NCI-H128 (cell line): ENCODE measurements around the gene CDH26.

Experiments
- DNase-seq: peaks from one replicate; lab custom pipeline; 2025; ENCODE audit not compliant: unreplicated experiment; lab: John Stamatoyannopoulos, UW

The CDH26 gene

GRCh38 chr20:59958123-59958522 lies at the start of gene CDH26:
TSS of gene CDH26 (plus strand) at chr20:59958423. CDS start at chr20:59958727, 304 bp downstream.
- no peak for DNase-seq

- no peak for DNase-seq
Measured at GRCh38 chr20:59908855-59909254, 49.4 kb upstream of the CDH26 start.

GRCh38 chr20:59911041-59911440 lies 47.2 kb upstream of the CDH26 start:
- no peak for DNase-seq

GRCh38 chr20:59912609-59913008 lies 45.6 kb upstream of the CDH26 start:
- no peak for DNase-seq

DNA sequence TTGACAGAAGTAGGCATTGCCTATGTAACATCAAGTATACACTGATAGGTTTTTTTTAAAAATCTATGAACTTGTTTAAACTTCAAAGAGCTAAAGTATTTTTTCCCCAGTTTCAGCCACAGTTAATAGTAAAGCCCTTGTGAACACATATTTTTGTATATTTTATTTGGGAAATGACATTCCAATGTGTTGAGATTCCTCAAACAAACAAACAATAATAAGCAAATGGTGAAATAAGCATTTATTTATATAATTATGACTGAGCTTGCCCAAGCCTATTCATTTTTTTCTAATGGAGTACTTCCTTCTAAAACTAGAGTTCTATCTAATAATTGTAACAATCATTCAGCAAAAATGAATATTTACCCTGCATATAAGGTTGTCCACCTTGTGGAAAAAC lies 37.3 kb upstream of the CDH26 start:
- DNase-seq, result no peak

GRCh38 chr20:59923514-59923913 lies 34.7 kb upstream of the CDH26 start:
- no peak for DNase-seq

- DNase-seq, result no peak
Measured at GRCh38 chr20:59925359-59925758, 32.9 kb upstream of the CDH26 start.

DNA sequence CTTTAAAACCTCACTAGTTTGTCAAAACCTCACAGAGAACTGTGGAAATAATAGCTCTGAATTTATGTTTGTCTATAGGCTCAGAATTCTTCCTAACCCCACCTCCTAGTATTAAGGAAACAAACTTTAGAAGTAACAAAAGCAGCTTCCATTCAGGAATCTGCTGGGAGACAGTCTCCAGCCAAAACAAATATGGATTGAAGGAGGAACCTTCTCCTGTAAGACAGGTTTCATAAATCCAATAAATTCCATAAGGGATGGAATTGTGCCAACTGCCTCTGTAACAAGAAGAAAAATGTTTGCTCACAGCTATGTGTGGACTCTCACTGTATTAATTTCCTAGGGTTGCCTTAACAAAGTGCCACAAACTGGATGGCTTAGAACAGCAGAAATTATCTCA lies 32.3 kb upstream of the CDH26 start:
- DNase-seq, result no peak

GRCh38 chr20:59931511-59932312 lies 26.5 kb upstream of the CDH26 start:
- DNase-seq, result no peak

DNA sequence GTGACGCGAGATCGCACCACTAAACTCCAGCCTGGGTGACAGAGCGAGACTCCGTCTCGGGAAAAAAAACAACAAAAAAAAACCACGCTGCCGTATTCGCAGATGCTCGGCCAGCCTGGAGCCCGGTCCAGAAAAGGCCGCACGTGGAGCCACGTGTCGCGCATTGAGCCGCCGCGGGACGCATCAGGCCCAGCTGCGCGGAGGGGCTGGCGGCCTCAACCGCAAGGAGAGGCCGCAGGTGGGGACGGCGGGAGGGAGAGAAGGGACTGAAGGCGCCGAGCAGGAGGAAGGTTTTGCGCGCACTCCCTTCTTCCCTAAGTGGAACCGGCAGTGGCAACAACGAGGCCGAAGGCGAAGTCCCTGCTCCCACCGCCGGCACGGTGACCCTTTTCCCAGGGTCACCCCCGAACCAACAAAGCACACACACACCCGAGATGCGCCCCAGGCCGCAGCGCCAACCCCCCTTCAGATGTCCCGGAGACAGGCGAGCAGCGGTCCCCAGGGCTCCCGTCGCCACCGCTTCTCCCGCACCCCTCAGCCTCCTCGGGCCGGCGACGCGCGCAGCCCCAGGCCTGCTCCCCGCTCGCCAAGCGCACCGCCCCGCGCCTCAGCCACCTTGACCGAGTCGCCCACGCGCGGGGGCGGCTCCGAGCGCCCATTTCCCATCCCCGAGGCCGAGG lies 25.5 kb upstream of the CDH26 start:
- no peak for DNase-seq

DNA sequence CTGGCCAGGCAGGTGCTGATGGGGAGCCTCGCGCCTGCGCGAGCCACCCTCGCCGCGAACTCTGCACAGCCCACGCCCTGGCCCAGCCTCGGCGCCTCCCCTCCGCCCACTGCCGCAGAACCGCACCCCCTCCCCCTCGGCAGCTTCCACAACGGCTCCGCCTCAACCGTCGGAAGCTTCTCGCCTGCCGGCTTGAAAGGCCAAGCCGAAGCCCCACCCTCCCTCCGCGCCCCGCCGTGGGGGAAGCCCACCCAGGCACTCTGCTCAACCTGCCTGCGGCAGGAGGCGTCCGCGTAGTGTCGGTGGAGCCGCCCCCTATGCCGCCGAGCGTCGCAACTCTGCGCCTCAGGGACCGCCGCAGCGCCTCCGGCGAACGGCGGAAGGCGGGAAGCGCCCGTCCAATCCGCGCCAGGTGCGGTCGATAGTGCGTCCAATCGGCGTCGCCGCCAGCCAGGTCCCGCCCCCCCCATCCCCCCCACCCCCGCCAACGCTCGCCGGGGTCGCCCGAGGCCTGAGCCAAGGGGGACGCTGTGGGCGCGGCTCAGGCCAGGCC lies 24.9 kb upstream of the CDH26 start, which contains the start of gene SYCP2:
TSS of gene SYCP2 (minus strand) at position 342 of the 553 bp plus-strand sequence. CDS start 11,224 bp downstream, outside the sequence.
- DNase-seq, result no peak

- no peak for DNase-seq
Measured at GRCh38 chr20:59933849-59934585, 24.2 kb upstream of the CDH26 start.

GRCh38 chr20:59935457-59936185 lies 22.6 kb upstream of the CDH26 start:
- DNase-seq, result no peak

GRCh38 chr20:59936409-59936808 lies 21.8 kb upstream of the CDH26 start:
- no peak for DNase-seq

- DNase-seq, result no peak
Measured at GRCh38 chr20:59937150-59937549, 21.1 kb upstream of the CDH26 start.

DNA sequence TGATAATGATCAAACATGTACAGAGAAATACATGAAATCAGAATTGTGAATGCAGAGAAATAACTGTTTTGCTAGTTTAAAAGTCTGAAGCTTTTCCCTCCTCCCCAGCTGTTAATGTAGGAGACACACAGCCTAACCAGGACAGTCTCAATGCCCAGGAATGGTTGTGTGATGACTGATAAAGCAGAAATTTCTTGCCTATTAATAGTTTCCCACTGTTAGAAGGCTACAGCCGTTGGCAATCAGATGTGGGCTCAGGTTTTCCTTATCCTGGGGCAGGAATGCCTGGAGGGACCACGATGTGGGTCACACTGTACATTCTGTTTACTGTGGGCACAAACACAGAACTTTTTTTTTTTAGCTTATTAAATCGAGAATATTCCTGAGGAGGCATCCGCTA lies 20.0 kb upstream of the CDH26 start:
- DNase-seq, result no peak

GRCh38 chr20:59938696-59939051 lies 19.5 kb upstream of the CDH26 start:
- no peak for DNase-seq

GRCh38 chr20:59939052-59939878 lies 19.0 kb upstream of the CDH26 start:
- DNase-seq, result no peak

- no peak for DNase-seq
Measured at GRCh38 chr20:59939879-59940128, 18.4 kb upstream of the CDH26 start.
